HuH-7.5 (cell line): ENCODE results near the gene CASR.
"Not testable (repeated sequence)": the region's sequence is repeated elsewhere in the genome, so short reads cannot be mapped to it uniquely, and the experiment has no call there.

ENCODE experiments used
- DNase-seq: peaks from one replicate; pipeline ENCODE4 v3.0.0; 2011; ENCODE audit warnings: low spot score

CASR gene

GRCh38 chr3:122183521-122183892 lies at the start of gene CASR:
Gene CASR (plus strand): TSS chr3:122183668. CDS start chr3:122254190, 70,522 bp downstream.
- DNase-seq, result no peak

GRCh38 chr3:122146466-122146865 lies 37.0 kb upstream of the CASR start:
- DNase-seq, result no peak

GRCh38 chr3:122148941-122149627 lies 34.4 kb upstream of the CASR start:
- no peak for DNase-seq

DNA sequence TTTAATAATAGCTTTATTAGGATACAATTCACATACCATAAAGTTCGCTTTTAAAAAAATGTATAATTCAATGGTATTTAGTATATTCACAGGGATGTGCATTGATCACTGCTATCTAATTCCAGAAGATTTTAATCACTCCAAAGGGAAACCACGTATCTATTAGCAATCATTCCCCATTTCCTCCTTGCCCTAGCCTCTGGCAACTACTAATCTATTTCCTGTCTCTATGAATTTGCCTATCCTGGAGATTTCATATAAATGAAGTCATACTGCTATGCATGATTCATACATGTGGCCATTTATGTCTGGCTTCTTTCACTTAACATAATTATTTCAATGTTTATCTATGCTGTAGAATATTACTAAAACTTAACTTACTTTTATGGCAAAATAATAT lies 32.0 kb upstream of the CASR start:
- DNase-seq, result no peak

DNA sequence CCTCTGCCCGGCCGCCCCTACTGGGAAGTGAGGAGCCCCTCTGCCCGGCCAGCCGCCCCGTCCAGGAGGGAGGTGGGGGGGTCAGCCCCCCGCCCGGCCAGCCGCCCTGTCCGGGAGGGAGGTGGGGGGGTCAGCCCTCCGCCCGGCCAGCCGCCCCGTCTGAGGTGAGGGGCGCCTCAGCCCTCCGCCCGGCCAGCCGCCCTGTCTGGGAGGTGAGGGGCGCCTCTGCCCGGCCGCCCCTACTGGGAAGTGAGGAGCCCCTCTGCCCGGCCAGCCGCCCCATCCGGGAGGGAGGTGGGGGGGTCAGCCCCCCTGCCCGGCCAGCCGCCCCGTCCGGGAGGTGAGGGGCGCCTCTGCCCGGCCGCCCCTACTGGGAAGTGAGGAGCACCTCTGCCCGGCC lies 18.5 kb upstream of the CASR start:
- not testable (repeated sequence) for DNase-seq

DNA sequence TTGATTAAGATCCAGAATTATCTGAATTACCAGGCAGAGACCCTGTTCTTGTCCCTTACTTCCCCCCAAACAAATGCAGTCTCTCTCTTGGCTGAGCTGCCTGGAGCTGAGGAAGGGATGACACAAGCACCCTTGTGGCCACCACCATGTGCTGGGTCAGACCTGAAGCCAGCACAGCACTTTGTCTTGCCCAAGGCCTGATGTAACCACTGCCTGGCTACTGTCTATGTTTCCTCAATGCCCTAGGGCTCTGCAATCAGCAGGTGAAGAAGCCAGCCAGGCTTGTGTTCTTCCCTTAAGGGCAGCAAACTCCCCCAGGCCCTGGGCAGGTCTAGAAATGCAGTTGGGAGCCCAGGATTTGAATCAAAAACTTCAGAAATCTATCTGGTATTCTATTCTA lies 15.8 kb upstream of the CASR start:
- no peak for DNase-seq

GRCh38 chr3:122168044-122168443 lies 15.4 kb upstream of the CASR start:
- no peak for DNase-seq

- no peak for DNase-seq
Observed at GRCh38 chr3:122169911-122170310, 13.6 kb upstream of the CASR start.

DNA sequence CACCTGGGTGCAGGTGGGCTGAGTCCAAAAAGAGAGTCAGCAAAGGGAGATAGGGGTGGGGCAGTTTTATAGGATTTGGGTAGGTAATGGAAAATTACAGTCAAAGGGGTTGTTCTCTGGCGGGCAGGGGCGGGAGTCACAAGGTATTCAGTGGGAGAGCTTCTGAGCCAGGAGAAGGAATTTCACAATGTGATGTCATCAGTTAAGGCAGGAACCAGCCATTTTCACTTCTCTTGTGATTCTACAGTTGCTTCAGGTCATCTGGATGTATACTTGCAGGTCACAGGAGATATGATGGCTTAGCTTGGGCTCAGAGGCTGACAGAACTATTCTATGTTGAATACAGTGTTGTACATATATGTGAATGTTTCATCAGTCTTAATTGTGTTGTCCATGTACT lies 12.1 kb upstream of the CASR start:
- not testable (repeated sequence) for DNase-seq

DNA sequence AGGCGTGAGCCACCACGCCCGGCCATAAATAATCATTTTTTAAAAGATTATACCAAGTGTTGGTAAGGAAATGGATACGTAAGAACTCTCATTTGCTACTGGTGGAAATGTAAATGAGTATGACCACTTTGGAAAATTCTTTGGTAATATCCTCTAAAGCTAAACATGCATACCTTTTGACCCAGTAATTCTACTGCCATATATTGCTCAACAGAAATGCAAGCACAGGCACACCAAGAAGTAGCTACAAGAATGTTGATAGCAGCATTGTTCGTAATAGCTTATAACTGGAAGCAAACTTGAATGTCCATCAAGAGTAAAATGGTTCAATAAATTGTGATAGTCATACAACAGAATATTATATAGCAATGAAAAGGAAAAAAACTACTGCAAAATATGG lies 4.8 kb upstream of the CASR start:
- no peak for DNase-seq

GRCh38 chr3:122183893-122184590 lies 574 bp downstream of the CASR start:
- DNase-seq, result no peak

- DNase-seq, result no peak
Observed at GRCh38 chr3:122184591-122184929, 1.1 kb downstream of the CASR start.

DNA sequence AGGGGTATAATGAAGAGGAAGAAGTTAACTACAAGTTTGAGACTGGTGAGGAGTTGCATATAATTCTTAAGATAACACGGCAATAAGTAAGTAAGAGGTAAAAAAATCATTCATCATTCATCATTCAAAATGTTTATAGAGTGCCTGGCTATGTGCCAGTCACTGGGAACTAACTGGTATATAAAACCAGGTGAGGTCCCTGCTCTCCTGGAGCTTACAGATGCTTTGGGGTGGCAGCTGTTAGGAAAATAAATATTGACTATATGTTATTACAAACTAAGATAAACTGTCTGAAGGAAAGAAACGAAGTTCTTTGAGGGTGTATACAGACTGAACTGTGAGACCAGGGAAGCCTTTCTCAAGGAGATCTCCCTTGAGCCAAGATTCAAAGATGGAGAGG lies 2.9 kb downstream of the CASR start:
- no peak for DNase-seq

- DNase-seq, result no peak
Observed at GRCh38 chr3:122188737-122189136, 5.3 kb downstream of the CASR start.

DNA sequence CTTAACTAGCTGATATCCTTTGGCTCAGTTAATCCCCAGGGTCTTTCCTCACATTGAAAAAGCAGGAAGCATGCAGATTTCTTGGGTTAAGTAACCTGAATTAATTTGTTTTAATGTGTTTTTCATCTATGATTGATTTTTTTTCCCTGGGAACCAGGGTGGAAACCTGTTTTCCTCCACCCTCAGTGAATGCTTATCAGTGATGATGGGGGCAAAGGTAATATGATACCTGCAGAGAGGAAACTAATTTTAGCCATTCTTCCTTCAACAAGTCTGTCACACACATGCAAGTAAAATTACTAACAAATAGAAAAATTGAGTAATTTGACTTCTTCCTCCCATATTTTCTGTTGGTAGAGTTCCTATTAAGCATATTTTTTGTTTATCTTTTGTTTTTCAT lies 5.9 kb downstream of the CASR start:
- DNase-seq, result no peak

DNA sequence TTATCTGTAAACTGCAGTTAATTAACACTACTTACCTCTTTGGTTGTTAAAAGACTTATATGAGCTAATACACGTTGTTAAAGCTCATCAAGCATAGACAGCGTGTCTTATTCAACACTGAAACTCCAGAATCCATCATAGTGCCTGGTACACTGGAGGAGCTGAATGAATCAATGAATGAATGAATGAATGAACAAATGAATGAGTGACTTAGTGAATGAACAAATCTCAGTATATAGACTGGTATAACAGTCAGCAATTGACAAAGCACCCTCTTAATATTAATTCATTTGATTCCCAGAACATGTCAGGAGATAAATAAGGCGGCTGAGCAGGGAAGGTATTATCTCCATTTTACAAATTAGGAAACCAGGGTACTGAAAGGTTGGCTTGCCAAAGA lies 7.1 kb downstream of the CASR start:
- DNase-seq, result no peak

- DNase-seq, result no peak
Observed at GRCh38 chr3:122198966-122199365, 15.5 kb downstream of the CASR start.

DNA sequence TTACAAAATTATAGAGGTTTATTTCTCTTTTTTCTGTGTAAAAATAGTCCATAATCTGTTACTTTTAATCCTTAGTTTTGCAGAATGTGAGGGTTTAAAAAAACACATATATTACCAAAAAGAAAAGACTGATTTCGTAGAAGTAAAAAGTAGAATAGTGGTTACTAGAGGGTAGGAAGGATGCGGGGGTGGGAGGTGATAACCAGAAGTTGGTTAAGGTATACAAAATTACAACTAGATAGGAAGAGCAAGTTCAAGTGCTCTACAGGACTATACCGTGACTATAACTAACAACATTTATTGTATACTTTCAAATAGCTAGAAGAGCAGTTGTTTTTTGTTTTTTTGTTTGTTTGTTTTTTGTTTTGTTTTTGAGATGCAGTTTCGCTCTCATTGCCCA lies 16.1 kb downstream of the CASR start:
- DNase-seq, result no peak

DNA sequence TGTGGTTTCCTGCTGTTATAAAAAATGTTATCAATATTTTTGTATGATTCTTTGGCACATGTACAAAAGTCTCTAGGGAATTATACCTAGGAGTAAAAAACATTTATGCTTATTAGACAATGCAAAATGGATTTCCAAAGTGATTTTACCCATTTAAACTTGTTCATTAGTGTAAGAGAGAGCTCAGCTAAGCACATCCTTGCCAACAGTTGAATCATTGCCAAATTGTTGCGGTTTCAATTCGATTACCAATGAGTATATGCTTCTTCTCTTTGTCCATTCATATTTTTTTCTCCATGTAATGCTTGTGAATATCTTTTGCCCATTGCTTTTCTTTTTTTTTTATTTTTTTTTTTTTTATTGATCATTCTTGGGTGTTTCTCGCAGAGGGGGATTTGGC lies 17.2 kb downstream of the CASR start:
- no peak for DNase-seq

DNA sequence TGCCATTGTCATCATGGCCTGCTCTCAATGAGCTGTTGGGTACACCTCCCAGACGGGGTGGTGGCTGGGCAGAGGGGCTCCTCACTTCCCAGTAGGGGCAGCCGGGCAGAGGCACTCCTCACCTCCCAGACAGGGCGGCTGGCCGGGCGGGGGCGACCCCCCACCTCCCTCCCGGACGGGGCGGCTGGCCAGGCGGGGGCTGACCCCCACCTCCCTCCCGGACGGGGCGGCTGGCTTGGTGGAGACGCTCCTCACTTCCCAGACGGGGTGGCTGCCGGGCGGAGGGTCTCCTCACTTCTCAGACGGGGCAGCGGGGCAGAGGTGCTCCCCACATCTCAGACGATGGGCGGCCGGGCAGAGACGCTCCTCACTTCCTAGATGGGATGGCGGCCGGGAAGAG lies 18.0 kb downstream of the CASR start:
- not testable (repeated sequence) for DNase-seq

- DNase-seq, result no peak
Observed at GRCh38 chr3:122208579-122208978, 25.1 kb downstream of the CASR start.

- no peak for DNase-seq
Observed at GRCh38 chr3:122213650-122214049, 30.2 kb downstream of the CASR start.

DNA sequence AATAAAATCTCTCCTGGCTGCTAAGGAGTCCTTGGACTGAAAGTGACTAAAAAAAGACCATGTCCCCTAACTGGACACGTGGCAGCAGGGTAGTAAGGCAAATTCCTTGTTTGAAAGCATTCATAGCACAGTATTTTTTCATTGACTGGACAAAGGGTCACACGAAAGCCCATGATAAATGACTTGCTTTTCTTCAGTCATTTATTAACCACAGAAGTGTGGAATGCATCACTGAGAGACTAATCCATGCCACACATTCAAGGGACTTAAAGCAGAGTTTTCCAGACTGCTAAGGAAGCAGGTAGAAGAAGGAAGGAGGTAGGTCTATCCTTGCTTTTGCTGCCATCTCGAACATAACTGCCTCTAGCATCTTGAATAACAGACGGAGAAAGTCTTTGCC lies 31.2 kb downstream of the CASR start:
- no peak for DNase-seq
